ENCODE data around the gene LRRC45.

The LRRC45 gene

GRCh38 chr17:82008258-82008940 is 14.7 kb upstream of the LRRC45 start:
- DNase-seq: no peak

GRCh38 chr17:82008941-82009405 is 14.1 kb upstream of the LRRC45 start:
- no peak for DNase-seq

- no peak for DNase-seq
Observed at GRCh38 chr17:82009413-82009812, 13.7 kb upstream of the LRRC45 start.

- no peak for DNase-seq
Observed at GRCh38 chr17:82010575-82011525, 12.3 kb upstream of the LRRC45 start.

GRCh38 chr17:82011617-82012187 is 11.4 kb upstream of the LRRC45 start:
- no peak for DNase-seq

GRCh38 chr17:82012261-82012639 is 10.9 kb upstream of the LRRC45 start:
- DNase-seq: no peak

- DNase-seq: no peak
Observed at GRCh38 chr17:82012640-82013295, 10.3 kb upstream of the LRRC45 start.

GRCh38 chr17:82013341-82013740 is 9.8 kb upstream of the LRRC45 start:
- DNase-seq: no peak

GRCh38 chr17:82013772-82014321 is 9.3 kb upstream of the LRRC45 start:
- no peak for DNase-seq

- DNase-seq: no peak
Observed at GRCh38 chr17:82014432-82014831, 8.7 kb upstream of the LRRC45 start.

- DNase-seq: no peak
Observed at GRCh38 chr17:82014971-82015310, 8.2 kb upstream of the LRRC45 start.

- no peak for DNase-seq
Observed at GRCh38 chr17:82015311-82015971, 7.7 kb upstream of the LRRC45 start.

GRCh38 chr17:82016061-82016874 is 6.8 kb upstream of the LRRC45 start:
- no peak for DNase-seq

GRCh38 chr17:82016875-82017459 is 6.1 kb upstream of the LRRC45 start:
- no peak for DNase-seq

GRCh38 chr17:82017612-82018151 is 5.4 kb upstream of the LRRC45 start:
- DNase-seq: no peak

- no peak for DNase-seq
Observed at GRCh38 chr17:82018152-82018988, 4.7 kb upstream of the LRRC45 start.

- DNase-seq: no peak
Observed at GRCh38 chr17:82018989-82019689, 4.0 kb upstream of the LRRC45 start.

GRCh38 chr17:82019690-82020571 is 3.2 kb upstream of the LRRC45 start:
- peak; percentile 68 to 71 for DNase-seq

Measured in AML-193 (cell line).